Hematopoietic multipotent progenitor cell (in vitro differentiated cells): Measurements from ENCODE around the gene LCMT1. TPM values are rescaled to one million over a fixed set of nuclear protein-coding genes. Genes with fewer than 3 reads are reported as not detected.
A peak's percentile ranks its signal among the peaks of the same experiment; 100 is the strongest.
"Not testable (repeated sequence)": the region's sequence is repeated elsewhere in the genome, so short reads cannot be mapped to it uniquely, and the experiment has no call there.

Source experiments
- DNase-seq, 3 donors: peaks; one replicate each; pipeline ENCODE4 v3.0.0-alpha.2; 2011 to 2015; ENCODE audit warnings: low read depth in 2 of 3, low spot score in 2 of 3
- small RNA-seq: library from RNA; depleted of rRNA; stranded (forward); fragments of <200 nt; gene quantifications from one replicate; pipeline ENCODE3, GENCODE V24; 2012
- total RNA-seq: library from RNA; depleted of rRNA; stranded (reverse); fragments of >200 nt; gene quantifications from one replicate; pipeline ENCODE4 v1.2.3, GENCODE V29; 2012

LCMT1 gene
- total RNA-seq, 1 donor, result 33.1 TPM

DNA sequence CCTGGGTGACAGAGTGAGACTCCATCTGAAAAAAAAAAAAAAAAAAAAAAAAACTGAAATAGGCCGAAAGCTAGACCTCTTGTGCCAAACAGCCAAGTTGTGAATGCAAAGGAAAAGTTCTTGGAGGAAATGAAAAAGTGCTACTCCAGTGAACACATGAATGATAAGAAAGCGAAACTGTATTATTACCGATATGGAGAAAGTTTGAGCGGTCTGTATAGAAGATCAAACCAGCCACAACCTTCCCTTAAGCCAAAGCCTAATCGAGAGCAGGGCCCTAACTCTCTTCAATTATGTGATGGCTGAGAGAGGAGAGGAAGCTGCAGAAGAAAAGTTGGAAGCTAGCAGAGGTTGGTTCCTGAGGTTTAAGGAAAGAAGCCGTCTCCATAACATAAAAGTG is 69.7 kb downstream of the LCMT1 start:
- DNase-seq, result not testable (repeated sequence)

- no peak for DNase-seq
Observed at GRCh38 chr16:25184771-25185170, 73.2 kb downstream of the LCMT1 start.

- no peak for DNase-seq
Observed at GRCh38 chr16:25187491-25187795, 75.9 kb downstream of the LCMT1 start.

GRCh38 chr16:25189305-25189704 is 77.8 kb downstream of the LCMT1 start:
- no peak for DNase-seq

- DNase-seq, result no peak
Observed at GRCh38 chr16:25192096-25192495, 80.6 kb downstream of the LCMT1 start.

DNA sequence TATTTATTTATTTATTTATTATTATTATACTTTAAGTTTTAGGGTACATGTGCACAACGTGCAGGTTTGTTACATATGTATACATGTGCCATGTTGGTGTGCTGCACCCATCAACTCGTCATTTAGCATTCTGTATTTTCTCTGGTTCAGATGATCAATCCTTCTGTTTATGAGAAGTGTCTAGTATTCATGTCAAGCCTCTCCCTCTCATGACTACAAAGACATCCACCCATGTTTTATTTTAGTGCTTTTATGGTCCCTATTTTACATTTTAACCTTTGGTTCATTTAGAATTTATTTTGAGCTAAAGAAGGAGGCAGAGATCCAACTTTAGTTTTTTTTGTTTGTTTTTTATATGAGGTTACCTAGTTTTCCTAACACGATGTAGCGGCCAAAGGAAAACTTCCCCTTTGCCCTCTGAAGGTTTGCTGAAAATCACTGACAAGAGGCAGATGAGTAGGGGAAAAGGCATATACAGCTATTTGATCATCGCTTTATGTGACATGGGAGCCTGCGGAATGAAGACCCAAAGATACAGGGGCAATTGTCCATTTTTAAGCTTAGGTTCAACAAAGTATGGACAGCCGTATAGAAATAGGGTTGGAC is 82.8 kb downstream of the LCMT1 start:
- DNase-seq, result no peak

- DNase-seq, result no peak
Observed at GRCh38 chr16:25198021-25198420, 86.5 kb downstream of the LCMT1 start.

- no peak for DNase-seq
Observed at GRCh38 chr16:25199457-25199856, 87.9 kb downstream of the LCMT1 start.

DNA sequence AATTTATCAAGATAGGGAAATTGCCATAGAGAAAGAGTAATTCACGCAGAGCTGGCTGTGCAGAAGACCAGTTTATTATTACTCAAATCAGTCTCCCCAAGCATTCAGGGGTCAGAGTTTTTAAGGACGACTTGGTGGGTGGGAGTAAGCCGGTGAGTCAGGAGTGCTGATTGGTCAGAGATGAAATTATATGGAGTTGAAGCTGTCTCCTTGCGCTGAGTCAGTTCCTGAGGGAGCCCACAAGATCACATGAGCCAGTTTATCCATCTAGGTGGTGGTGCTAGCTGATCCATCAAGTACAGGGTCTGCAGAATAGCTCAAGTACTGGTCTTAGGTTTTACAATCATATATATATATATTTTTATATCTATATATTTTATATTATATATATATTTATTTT is 99.2 kb downstream of the LCMT1 start:
- peak in 2 of 3 donors; percentile 76 to 81 for DNase-seq

- no peak for DNase-seq
Observed at GRCh38 chr16:25212636-25213035, 101.1 kb downstream of the LCMT1 start.

GRCh38 chr16:25213709-25214397 is 102.3 kb downstream of the LCMT1 start:
- DNase-seq, result no peak

DNA sequence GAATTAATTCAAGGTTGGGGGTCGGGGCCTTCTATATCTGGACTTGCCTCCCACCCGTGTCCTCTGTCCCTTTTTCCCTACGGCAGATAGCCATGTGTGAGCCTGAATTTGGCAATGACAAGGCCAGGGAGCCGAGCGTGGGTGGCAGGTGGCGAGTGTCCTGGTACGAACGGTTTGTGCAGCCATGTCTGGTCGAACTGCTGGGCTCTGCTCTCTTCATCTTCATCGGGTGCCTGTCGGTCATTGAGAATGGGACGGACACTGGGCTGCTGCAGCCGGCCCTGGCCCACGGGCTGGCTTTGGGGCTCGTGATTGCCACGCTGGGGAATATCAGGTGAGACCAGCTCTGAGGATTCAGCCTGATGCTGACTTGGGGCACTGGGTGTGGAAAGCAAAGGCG is 105.6 kb downstream of the LCMT1 start:
- DNase-seq, result no peak

- DNase-seq, result no peak
Observed at GRCh38 chr16:25217921-25218320, 106.4 kb downstream of the LCMT1 start.

GRCh38 chr16:25219070-25219737 is 107.7 kb downstream of the LCMT1 start:
- no peak for DNase-seq

GRCh38 chr16:25222959-25223358 is 111.4 kb downstream of the LCMT1 start:
- DNase-seq, result no peak

GRCh38 chr16:25223964-25224363 is 112.4 kb downstream of the LCMT1 start:
- no peak for DNase-seq

DNA sequence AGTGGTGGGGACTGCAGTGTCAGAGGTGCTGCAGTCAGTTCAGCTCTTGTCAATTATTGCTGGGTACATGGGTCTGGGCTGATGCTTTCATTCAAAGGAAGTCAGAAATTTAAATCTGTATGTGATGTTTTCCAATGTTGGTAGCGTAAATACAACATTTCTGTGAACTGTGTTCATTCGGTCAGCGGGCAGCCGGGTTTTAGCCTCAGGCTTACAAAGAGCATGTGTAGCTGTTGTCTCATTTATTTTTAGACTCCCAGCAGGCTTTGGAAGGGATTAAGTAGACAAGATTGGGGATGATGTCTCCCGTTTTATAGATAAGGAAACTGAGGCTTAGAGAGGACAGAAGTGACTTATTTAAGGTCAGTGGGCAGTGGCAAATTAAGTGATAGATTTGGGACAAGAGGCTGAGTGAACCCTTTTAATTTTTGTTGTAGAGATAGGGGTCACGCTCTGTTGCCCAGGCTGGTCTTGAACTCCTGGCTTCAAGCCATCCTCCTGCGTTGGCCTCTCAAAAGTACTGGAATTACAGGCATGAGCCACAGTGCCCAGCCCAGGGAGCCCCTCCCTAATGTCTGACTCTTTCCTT is 113.3 kb downstream of the LCMT1 start:
- DNase-seq, result no peak

Small RNA genes within 50 kb of the gene (small RNA-seq; reads per million reads assigned to genes)
- gene RN7SL557P, result not detected

Other genes with a start within 250 kb of the LCMT1 start
- 20.2 TPM for gene ARHGAP17, start 96.4 kb upstream of the LCMT1 start, total RNA-seq
- gene AQP8, start 105.2 kb downstream of the LCMT1 start, total RNA-seq, result 0.27 TPM
- gene ZKSCAN2, start 146.1 kb downstream of the LCMT1 start, total RNA-seq, result 4.0 TPM